H4 (cell line): Measurements from ENCODE around the gene COG5. TPM values are rescaled to one million over a fixed set of nuclear protein-coding genes. Genes with fewer than 3 reads are reported as not detected.
"Not testable (repeated sequence)": the region's sequence is repeated elsewhere in the genome, so short reads cannot be mapped to it uniquely, and the experiment has no call there.

ENCODE experiments used
- DNase-seq: peaks from one replicate; pipeline ENCODE4 v3.0.0-alpha.2; 2015; ENCODE audit warnings: low spot score
- total RNA-seq: library from RNA; depleted of rRNA; stranded (reverse); fragments of >200 nt; shearing (Covaris generic); gene quantifications from 2 replicates; pipeline ENCODE4 v1.2.3, GENCODE V29; 2014

The COG5 gene
- total RNA-seq, 1 experiment from 2014 or later = 33.0 TPM

DNA sequence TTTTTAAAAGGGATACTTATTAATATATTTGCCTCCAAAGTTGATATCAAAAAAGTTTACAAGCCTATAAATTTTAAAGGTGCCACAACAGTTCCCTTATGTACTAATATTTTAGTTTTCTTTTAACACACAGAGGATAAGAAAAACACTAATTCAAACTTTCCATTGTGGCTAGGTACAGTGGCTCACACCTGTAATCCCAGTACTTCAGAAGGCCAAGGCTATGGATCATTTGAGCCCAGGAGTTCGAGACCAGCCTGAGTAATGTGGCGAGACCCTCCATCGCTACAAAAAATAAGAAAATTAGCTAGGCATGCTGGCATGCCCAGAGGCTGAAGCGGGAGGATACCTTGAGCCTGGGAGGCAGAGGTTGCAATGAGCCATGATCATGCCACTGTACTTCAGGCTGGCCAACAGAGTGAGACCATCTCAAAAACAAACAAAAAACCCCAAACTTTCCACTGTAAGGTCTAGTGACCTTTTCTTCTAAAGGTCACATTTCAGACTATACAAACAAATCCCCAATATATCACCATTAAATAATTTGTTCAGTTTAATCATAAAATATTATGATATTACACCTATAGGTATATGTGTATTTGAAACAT, 287.4 kb downstream of the COG5 start:
- DNase-seq = no peak

DNA sequence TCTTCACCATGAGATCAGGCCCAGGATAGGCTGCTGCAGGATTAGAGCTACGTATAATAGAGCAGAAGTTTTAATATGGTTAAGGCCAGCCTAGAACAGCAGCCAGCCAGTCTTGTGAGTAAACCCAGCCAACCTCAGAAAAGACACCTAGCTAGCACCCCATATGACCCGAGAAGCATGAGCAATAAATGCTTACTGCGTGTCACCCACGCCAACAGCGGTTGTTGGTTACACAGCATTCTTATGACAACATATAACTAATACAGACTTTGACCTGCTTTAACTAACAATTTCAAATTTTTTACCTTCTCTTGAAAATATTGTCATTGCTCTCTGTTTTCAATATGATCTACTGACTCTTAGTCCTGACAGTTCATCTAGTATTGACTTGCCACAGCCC, 289.2 kb downstream of the COG5 start:
- no peak for DNase-seq

DNA sequence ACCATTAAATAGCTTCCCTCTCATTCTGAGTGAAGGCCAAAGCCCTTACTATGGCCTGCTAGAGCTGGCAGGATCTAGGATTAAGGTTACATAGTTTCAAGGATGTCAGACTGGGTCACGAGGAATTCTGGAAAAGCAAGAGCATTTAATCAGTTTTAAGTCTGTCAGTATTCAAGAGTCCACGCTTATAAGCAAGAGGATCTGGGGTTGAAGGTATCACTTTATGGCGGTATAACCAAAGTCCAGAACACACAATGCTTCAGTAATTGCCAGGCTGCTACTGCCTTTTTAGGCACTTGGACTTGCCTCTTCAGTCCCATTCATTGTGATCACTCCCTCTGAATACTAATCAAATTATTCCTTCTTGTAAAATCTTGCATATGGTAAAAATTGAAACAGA, 293.9 kb downstream of the COG5 start:
- DNase-seq = no peak

DNA sequence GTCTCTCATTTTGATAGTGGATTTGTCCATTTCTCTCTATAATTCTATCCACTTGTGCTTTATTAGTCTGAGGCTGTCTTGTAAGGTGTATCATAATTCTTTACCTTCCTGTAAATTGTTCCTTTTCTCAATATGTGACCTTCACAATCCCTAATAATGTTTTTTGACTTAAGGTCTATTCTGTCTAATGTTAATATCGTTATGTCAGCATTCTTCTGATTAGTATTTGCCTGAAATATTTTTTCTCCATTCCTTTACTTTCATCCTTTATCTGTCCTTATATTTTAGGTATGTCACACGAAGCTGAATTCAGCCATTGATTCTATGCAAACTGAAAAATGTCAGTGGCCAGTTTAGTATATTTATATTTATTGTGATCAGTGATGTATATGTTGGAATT, 295.1 kb downstream of the COG5 start:
- DNase-seq = no peak

GRCh38 chr7:107267138-107267537, 296.6 kb downstream of the COG5 start:
- no peak for DNase-seq

GRCh38 chr7:107264723-107265122, 299.0 kb downstream of the COG5 start:
- no peak for DNase-seq

DNA sequence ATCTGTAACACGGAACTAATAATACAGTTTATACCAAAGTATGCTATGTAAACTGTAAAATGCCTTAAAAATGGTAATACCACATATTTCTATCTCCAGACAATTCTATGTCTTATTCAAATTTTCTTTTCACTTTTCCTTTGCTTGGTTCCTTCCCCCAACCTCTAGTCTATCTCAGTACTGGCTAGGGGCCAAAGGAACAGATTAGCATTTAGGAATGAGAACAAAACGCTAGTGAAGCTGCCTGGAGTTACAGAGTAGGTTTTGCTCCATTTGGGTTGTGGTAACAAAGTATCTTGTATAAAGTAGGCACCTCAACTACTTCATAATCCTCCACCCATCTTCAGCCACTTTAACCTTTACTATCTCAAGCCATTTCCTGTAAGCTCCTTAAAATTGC, 300.9 kb downstream of the COG5 start:
- DNase-seq = no peak

- DNase-seq = no peak
Observed at GRCh38 chr7:107258737-107259136, 305.0 kb downstream of the COG5 start.

DNA sequence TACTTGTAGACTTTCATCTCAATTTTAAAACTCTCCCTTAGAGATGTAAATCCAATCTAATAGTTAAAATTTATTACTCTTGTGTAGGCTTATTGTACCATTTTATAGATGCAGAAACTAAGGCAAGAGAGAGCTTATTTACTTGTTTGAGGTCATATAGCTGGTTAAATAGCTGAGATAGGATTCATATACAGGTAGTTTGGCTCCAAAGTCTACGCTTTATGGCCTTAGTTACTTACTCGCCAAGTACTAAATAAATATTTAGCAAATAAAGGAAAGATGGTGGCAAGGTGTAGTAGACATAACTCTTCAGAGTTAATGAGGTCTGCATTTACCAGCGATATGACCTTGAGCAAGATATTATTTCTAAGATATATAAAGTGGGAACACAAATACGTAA, 308.1 kb downstream of the COG5 start:
- no peak for DNase-seq

- no peak for DNase-seq
Observed at GRCh38 chr7:107254398-107254985, 309.2 kb downstream of the COG5 start.

DNA sequence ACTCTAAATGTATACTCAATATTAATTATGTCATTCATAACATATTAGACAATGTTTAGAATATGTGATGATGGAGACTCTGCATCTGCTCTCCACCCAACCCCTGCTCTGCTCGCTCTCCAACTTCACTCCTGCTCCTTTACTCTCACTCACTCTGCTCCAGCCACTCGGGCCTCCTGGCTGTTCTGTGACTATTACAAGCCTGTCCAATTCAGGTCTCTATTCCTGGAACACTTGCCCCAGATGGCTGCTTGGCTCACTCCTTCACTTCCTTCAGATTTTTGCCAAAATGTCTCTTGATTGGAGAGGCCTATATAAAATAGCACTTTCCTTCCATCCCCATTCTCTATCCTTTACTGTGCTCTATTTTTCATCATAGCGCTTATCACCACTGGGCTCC, 310.1 kb downstream of the COG5 start:
- no peak for DNase-seq

GRCh38 chr7:107251963-107252362, 311.8 kb downstream of the COG5 start:
- DNase-seq = no peak

DNA sequence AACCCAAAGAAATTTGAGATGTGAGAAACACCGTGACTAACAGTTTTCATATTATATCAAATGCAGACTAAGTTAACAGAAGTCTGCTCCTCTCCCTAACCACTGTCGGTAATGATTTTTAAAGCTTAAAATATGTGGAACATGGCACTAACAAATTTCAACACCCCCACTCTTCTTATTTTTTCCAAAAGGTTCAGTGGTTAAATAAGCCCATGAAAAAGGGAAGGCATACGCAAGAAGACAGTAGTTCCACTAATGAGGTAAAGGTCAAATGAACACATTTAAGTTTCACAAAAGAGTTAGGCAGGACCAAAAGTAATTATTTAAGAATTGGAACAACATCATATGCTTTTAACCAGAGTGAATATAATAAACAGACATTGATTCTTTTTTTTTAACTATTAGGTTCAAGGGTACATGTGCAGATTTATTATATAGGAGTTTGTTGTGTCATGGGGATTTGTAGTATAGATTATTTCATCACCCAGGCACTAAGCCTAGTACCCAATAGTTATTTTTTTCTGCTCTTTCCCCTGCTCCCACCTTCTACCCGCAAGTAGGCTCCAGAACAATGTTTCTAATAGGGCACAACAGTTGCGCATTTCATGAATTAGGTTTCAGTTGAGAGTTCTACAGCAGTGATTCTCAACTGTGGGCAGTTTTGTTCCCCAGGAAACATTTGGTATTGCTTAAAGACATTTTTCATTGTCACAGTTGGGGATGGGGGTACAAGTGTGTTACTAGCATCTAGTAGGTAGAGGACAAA, 315.0 kb downstream of the COG5 start:
- DNase-seq = no peak

GRCh38 chr7:107246836-107247235, 316.9 kb downstream of the COG5 start:
- not testable (repeated sequence) for DNase-seq

- no peak for DNase-seq
Observed at GRCh38 chr7:107244613-107245012, 319.1 kb downstream of the COG5 start.

GRCh38 chr7:107242267-107242666, 321.5 kb downstream of the COG5 start:
- DNase-seq = no peak

GRCh38 chr7:107237451-107237850, 326.3 kb downstream of the COG5 start:
- no peak for DNase-seq

- DNase-seq = no peak
Observed at GRCh38 chr7:107236862-107237261, 326.9 kb downstream of the COG5 start.

DNA sequence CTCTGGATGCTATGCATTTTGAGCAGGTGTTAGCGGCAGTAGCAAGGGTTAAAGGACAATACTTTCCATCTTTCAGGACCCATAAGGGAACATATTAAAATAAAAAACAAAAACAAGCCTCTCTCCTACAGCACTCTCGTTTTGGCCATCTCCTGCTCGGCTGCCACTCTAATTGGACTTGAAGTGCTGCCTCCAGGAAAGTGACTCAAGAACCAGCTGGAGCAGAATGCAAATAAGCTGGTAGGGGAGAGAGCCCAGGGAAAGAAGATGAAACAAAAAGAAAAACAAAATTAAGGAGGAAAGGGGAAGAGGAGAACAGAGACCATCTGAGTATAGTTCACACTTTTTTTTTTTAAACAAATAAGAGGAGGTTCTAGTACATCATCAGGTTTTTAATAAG, 329.3 kb downstream of the COG5 start:
- DNase-seq = no peak

DNA sequence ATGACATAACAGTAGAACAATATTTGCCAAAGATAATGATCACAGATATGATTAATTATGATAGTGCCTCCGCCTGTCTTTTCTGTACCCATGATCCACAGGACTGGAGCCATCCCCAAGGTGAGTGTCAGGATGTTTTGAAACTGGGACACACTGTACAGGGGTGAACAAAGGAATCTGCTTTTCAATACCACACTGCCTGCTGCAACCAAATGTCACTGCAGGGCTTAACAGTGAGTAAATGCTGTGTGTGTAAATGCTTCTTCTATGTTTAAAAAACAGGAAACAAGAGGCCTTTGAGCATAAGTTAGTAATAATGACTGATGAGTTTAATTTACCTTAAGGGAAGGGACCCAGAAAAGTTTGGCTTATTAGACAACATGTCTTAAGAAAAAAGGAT, 329.7 kb downstream of the COG5 start:
- DNase-seq = no peak

DNA sequence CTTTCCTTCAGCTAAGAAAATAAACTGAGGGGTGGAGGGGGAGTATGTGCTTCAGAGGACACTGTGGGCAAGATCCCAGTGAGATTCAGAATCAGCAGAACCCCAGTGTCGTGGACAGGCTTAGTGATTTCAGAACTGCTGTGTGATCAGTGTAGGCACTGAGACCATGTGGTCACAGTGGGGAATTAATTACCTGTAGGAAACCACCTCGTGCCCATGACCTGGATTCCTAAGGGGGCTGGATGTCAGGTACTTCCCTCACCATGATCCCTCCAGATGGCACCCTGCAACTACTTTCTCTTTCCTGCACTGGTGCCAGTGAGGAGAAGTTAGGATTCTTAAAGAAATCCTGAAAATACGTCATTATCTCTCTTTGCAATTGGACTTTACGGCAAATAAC, 330.5 kb downstream of the COG5 start:
- no peak for DNase-seq

GRCh38 chr7:107232568-107233090, 331.1 kb downstream of the COG5 start:
- peak; percentile 66 for DNase-seq

GRCh38 chr7:107230334-107230733, 333.4 kb downstream of the COG5 start:
- no peak for DNase-seq
